H1 (cell line): Measurements from ENCODE around the gene GCHFR. TPM values are rescaled to one million over a fixed set of nuclear protein-coding genes. Genes with fewer than 3 reads are reported as not detected.

Experiments
- CTCF ChIA-PET: fragments of 300-600 bp; sonication (Branson Sonifier 250); formaldehyde crosslinking; loops from one replicate; lab custom pipeline; 2021; ENCODE audit not compliant: partially characterized antibody; lab: Charles Lee
- POLR2A ChIA-PET: fragments of 300-600 bp; sonication (Branson Sonifier 250); formaldehyde crosslinking; loops from one replicate; lab custom pipeline; 2021; ENCODE audit warnings: inconsistent platforms; ENCODE audit not compliant: partially characterized antibody; lab: Charles Lee
- DNase-seq, 2 experiments: peaks; one replicate each; pipeline versions ENCODE4 v3.0.0 to v3.0.0-alpha.2; 2010 to 2022; ENCODE audit warnings: low spot score in 2 of 2, low read depth in 1 of 2, mixed read lengths in 1 of 2
- FAIRE-seq: peaks from 2 replicates; lab custom pipeline; 2011; peaks lifted over from hg19 to GRCh38; lab: Jason Lieb, UNC
- H2AFZ ChIP-seq: 2 replicates; pipeline ENCODE4 v1.8.1; 2012; ENCODE audit warnings: low read length, inconsistent platforms
- H2AK5ac ChIP-seq: 2 replicates; pipeline ENCODE4 v1.6.1; 2013; ENCODE audit warnings: low read depth, low read length
- H2BK120ac ChIP-seq: replicated peaks from 2 replicates; pipeline ENCODE3; 2013; ENCODE audit warnings: low read depth, low read length, inconsistent platforms
- H2BK12ac ChIP-seq: 2 replicates; pipeline ENCODE4 v1.6.1; 2013; ENCODE audit warnings: low read depth, low read length
- H2BK15ac ChIP-seq: 2 replicates; pipeline ENCODE4 v1.6.1; 2013; ENCODE audit warnings: low read length
- H2BK20ac ChIP-seq: 2 replicates; pipeline ENCODE4 v1.6.1; 2013; ENCODE audit warnings: low read length
- H2BK5ac ChIP-seq: 2 replicates; pipeline ENCODE4 v1.6.1; 2013; ENCODE audit warnings: low read depth, low read length
- H3K14ac ChIP-seq: 2 replicates; pipeline ENCODE4 v1.6.1; 2013; ENCODE audit warnings: inconsistent platforms; ENCODE audit not compliant: insufficient read length
- H3K18ac ChIP-seq: 2 replicates; pipeline ENCODE4 v1.6.1; 2013; ENCODE audit warnings: low read length; ENCODE audit errors: extremely low read depth
- H3K23ac ChIP-seq: 2 replicates; pipeline ENCODE4 v1.6.1; 2013; ENCODE audit warnings: inconsistent platforms; ENCODE audit not compliant: insufficient read length
- H3K23me2 ChIP-seq: 2 replicates; pipeline ENCODE4 v1.6.1; 2013; ENCODE audit warnings: low read depth, low read length
- H3K27ac ChIP-seq: 2 replicates; pipeline ENCODE4 v1.6.1; 2011; ENCODE audit warnings: low read depth, low read length, inconsistent platforms
- H3K27me3 ChIP-seq, 4 experiments: replicated peaks in 1 of 4; 1 replicate in 1 of 4; 2 replicates in 3 of 4; pipeline versions ENCODE4 v1.6.1 to v1.8.1; 2011 to 2013; ENCODE audit warnings: low read length in 3 of 4, mild to moderate bottlenecking in 3 of 4, inconsistent platforms in 2 of 4, mixed read lengths in 2 of 4, moderate library complexity in 1 of 4; ENCODE audit not compliant: control insufficient read depth in 3 of 4, insufficient read depth in 3 of 4; ENCODE audit errors: extremely low read depth in 1 of 4
- H3K36me3 ChIP-seq, 4 experiments: 2 replicates each; pipeline versions ENCODE4 v1.6.1 to v1.8.1; 2011 to 2013; ENCODE audit warnings: mild to moderate bottlenecking in 4 of 4, low read length in 3 of 4, moderate library complexity in 2 of 4, control low read depth in 1 of 4, inconsistent platforms in 1 of 4; ENCODE audit not compliant: insufficient read depth in 4 of 4, control insufficient read depth in 2 of 4
- H3K4ac ChIP-seq: replicated peaks from 2 replicates; pipeline ENCODE3; 2013; ENCODE audit warnings: low read length, low read depth, mixed read lengths, inconsistent platforms; ENCODE audit not compliant: insufficient read length
- H3K4me1 ChIP-seq, 4 experiments: replicated peaks in 1 of 4; 1 replicate in 1 of 4; 2 replicates in 3 of 4; pipeline versions ENCODE4 v1.6.1 to v1.8.1; 2011 to 2013; ENCODE audit warnings: low read length in 3 of 4, inconsistent platforms in 2 of 4, mixed read lengths in 1 of 4; ENCODE audit not compliant: insufficient read depth in 4 of 4, control insufficient read depth in 3 of 4
- H3K4me2 ChIP-seq, 2 experiments: 2 replicates each; pipeline versions ENCODE4 v1.6.1 to v1.8.1; 2011 to 2013; ENCODE audit warnings: low read depth in 2 of 2, low read length in 2 of 2, control low read depth in 1 of 2, inconsistent platforms in 1 of 2, mild to moderate bottlenecking in 1 of 2; ENCODE audit not compliant: insufficient read depth in 1 of 2
- H3K4me3 ChIP-seq, 4 experiments: fragments of 200-600, 300-600 bp in 1 of 4; sonication (generic), shearing (Covaris generic), sonication (Bioruptor Twin) in 1 of 4; 2 replicates each; pipeline versions ENCODE4 v1.5.1 to v1.8.1; 2011 to 2016; ENCODE audit warnings: low read length in 4 of 4, low read depth in 3 of 4, control low read depth in 2 of 4, inconsistent platforms in 2 of 4, mild to moderate bottlenecking in 2 of 4, mixed read lengths in 1 of 4, moderate library complexity in 1 of 4; ENCODE audit not compliant: insufficient read depth in 2 of 4; ENCODE audit errors: extremely low read depth in 1 of 4
- H3K56ac ChIP-seq: replicated peaks from 2 replicates; pipeline ENCODE3; 2013; ENCODE audit warnings: low read depth, mild to moderate bottlenecking, mixed read lengths, low read length, inconsistent platforms; ENCODE audit not compliant: insufficient read length
- H3K79me1 ChIP-seq: 2 replicates; pipeline ENCODE4 v1.6.1; 2013; ENCODE audit warnings: low read depth, low read length, control low read depth
- H3K79me2 ChIP-seq, 2 experiments: 2 replicates each; pipeline versions ENCODE4 v1.6.1 to v1.8.1; 2012 to 2013; ENCODE audit warnings: low read length in 2 of 2, mild to moderate bottlenecking in 2 of 2, inconsistent platforms in 1 of 2; ENCODE audit not compliant: insufficient read depth in 2 of 2, control insufficient read depth in 1 of 2
- H3K9ac ChIP-seq, 4 experiments: replicated peaks in 1 of 4; 1 replicate in 1 of 4; 2 replicates in 3 of 4; pipeline versions ENCODE4 v1.6.1 to v1.8.1; 2011 to 2013; ENCODE audit warnings: low read depth in 3 of 4, low read length in 3 of 4, control low read depth in 2 of 4, mild to moderate bottlenecking in 2 of 4, moderate library complexity in 2 of 4, inconsistent platforms in 1 of 4; ENCODE audit errors: extremely low read depth in 1 of 4
- H3K9me3 ChIP-seq, 2 experiments: 2 replicates each; pipeline versions ENCODE4 v1.6.1 to v1.8.1; 2012 to 2013; ENCODE audit warnings: mild to moderate bottlenecking in 2 of 2, moderate library complexity in 2 of 2, control low read depth in 1 of 2, inconsistent platforms in 1 of 2, low read depth in 1 of 2, low read length in 1 of 2, mixed read lengths in 1 of 2; ENCODE audit not compliant: insufficient read depth in 2 of 2
- H4K20me1 ChIP-seq, 2 experiments: replicated peaks in 1 of 2; 2 replicates each; pipeline versions ENCODE3 to v1.8.1; 2011 to 2013; ENCODE audit warnings: inconsistent platforms in 2 of 2, low read length in 2 of 2, mild to moderate bottlenecking in 1 of 2; ENCODE audit not compliant: insufficient read depth in 2 of 2, control insufficient read depth in 1 of 2
- H4K5ac ChIP-seq: 2 replicates; pipeline ENCODE4 v1.6.1; 2013; ENCODE audit warnings: low read length, low read depth, mixed read lengths, inconsistent platforms; ENCODE audit not compliant: insufficient read length
- H4K8ac ChIP-seq: 2 replicates; pipeline ENCODE4 v1.8.0; 2013; ENCODE audit warnings: mild to moderate bottlenecking, moderate library complexity, low read length, inconsistent platforms; ENCODE audit not compliant: insufficient read depth; ENCODE audit errors: extremely low read depth
- H4K91ac ChIP-seq: replicated peaks from 2 replicates; pipeline ENCODE3; 2013; ENCODE audit warnings: low read length, mixed read lengths, inconsistent platforms; ENCODE audit not compliant: insufficient read length
- BRCA1 ChIP-seq: IDR thresholded peaks from 2 replicates; pipeline ENCODE4 v1.6.1; 2012; ENCODE audit warnings: low read depth, low read length, improper control_type of control experiment
- CHD1 ChIP-seq: IDR thresholded peaks from 2 replicates; pipeline ENCODE4 v1.6.1; 2012; ENCODE audit warnings: low read depth, low read length, improper control_type of control experiment
- EZH2 ChIP-seq: fragments of 200-600 bp; sonication (generic); IDR thresholded peaks from 2 replicates; pipeline ENCODE4 v1.7.1; 2012; ENCODE audit warnings: low read depth, mild to moderate bottlenecking, moderate library complexity, low read length, inconsistent platforms; ENCODE audit not compliant: severe bottlenecking
- GABPA ChIP-seq: IDR thresholded peaks from 2 replicates; pipeline ENCODE4 v1.6.1; 2011; ENCODE audit warnings: mild to moderate bottlenecking, low read length, moderate library complexity, borderline replicate concordance; ENCODE audit not compliant: insufficient read depth
- HDAC2 ChIP-seq, 2 experiments: fragments of 300-600 bp in 1 of 2; sonication (generic) in 1 of 2; IDR thresholded peaks; 2 replicates each; pipeline ENCODE4 v1.6.1; 2011 to 2012; ENCODE audit warnings: low read depth in 2 of 2, low read length in 2 of 2, mild to moderate bottlenecking in 2 of 2, moderate library complexity in 2 of 2, borderline replicate concordance in 1 of 2, inconsistent platforms in 1 of 2
- HDAC6 ChIP-seq: IDR thresholded peaks from one replicate; pipeline ENCODE4 v1.7.1; 2012; ENCODE audit warnings: low read depth, mild to moderate bottlenecking, inconsistent platforms, low read length, moderate library complexity
- JUN ChIP-seq: IDR thresholded peaks from 2 replicates; pipeline ENCODE4 v1.6.1; 2011; ENCODE audit warnings: low read depth, mild to moderate bottlenecking, improper control_type of control experiment, low read length
- JUND ChIP-seq: IDR thresholded peaks from 2 replicates; pipeline ENCODE4 v1.6.1; 2011; ENCODE audit warnings: mild to moderate bottlenecking, improper control_type of control experiment, low read length
- KDM5A ChIP-seq: fragments of 200-600 bp; IDR thresholded peaks from 2 replicates; pipeline ENCODE4 v1.7.1; 2012; ENCODE audit warnings: mild to moderate bottlenecking, low read length, inconsistent platforms, mixed read lengths
- PHF8 ChIP-seq: fragments of 200-600 bp; sonication (generic); conservative IDR thresholded peaks from 2 replicates; pipeline ENCODE4 v1.7.1; 2012; ENCODE audit warnings: low read depth, mild to moderate bottlenecking, inconsistent platforms, low read length, moderate library complexity
- RBBP5 ChIP-seq: IDR thresholded peaks from 2 replicates; pipeline ENCODE4 v1.7.1; 2012; ENCODE audit warnings: low read depth, mild to moderate bottlenecking, inconsistent platforms, low read length, moderate library complexity, borderline replicate concordance
- SP1 ChIP-seq: IDR thresholded peaks from 2 replicates; pipeline ENCODE4 v1.6.1; 2011; ENCODE audit warnings: low read depth, low read length
- TEAD4 ChIP-seq: IDR thresholded peaks from 2 replicates; pipeline ENCODE4 v1.6.1; 2012; ENCODE audit warnings: low read depth, low read length, inconsistent platforms, mixed read lengths
- YY1 ChIP-seq: IDR thresholded peaks from 2 replicates; pipeline ENCODE4 v1.6.1; 2011; ENCODE audit warnings: low read depth, mild to moderate bottlenecking, low read length
- ZNF274 ChIP-seq: IDR thresholded peaks from 2 replicates; pipeline ENCODE4 v1.7.0; 2012; ENCODE audit warnings: low read length, borderline replicate concordance; ENCODE audit errors: extremely low read depth
- WGBS, 2 experiments: shearing (Covaris generic) in 1 of 2; methylation state at CpG; one replicate each; pipeline versions ENCODE4 v1.1.6 to v1.1.7; 2013 to 2015; ENCODE audit warnings: low lambda C conversion rate in 2 of 2, mixed read lengths in 2 of 2, inconsistent platforms in 1 of 2, low coverage in 1 of 2, missing lambda C conversion rate in 1 of 2; ENCODE audit not compliant: insufficient replicate concordance in 2 of 2, insufficient coverage in 1 of 2, insufficient read length in 1 of 2; ENCODE audit errors: extremely low coverage in 1 of 2, missing lambda C conversion rate in 1 of 2; 5-methylcytosine and 5-hydroxymethylcytosine counted together
- polyA plus RNA-seq, 7 experiments: library from polyadenylated mRNA; depleted of rRNA in 3 of 7; stranded (reverse) in 5 of 7; unstranded in 2 of 7; fragments of >200 nt in 5 of 7; fragments of 200-250 nt in 2 of 7; gene quantifications; 1 replicate in 5 of 7; 2 replicates in 1 of 7; 4 replicates in 1 of 7; pipeline versions ENCODE4 v1.2.1 to v1.2.3, GENCODE V29; 2011 to 2013; ENCODE audit warnings: missing spikeins in 2 of 7, mixed read lengths in 2 of 7
- total RNA-seq: library from RNA; stranded (reverse); fragmentation: NEBNext Ultra II Directional; extraction: Animal tissue kit (Norgen Biotek cat#: 25700); gene quantifications from 2 replicates; pipeline ENCODE4 v1.2.1, GENCODE V29; 2021

The GCHFR gene
- total and polyA plus RNA-seq, 2 of the 8 experiments (the other 6 are each of a cell fraction or from before 2014, with no cell fraction given): 25.9 to 81.5 TPM

DNA sequence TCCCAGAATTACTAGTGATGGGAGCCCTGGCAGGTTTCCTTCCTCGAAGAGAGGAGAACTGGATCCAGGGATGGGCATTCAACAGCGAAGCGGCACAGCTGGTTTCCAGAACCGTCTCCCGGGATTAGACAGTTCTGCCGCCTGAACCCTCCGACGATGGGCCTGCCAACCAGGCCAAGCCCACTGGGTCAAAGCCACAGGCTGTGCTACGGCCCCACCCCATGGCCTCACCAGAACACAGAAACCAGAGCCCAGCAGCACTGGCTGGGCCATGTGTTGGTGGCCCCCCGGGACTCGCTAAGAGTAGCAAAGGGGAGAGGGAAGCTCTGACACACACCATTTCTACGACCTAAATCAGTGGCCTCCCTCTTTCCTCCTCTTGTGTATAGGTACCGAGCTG is 8.1 kb downstream of the GCHFR start:
- H3K79me1 ChIP-seq: no peaks in the 10 kb centered on the region; the same call in 1 of the 2 replicates
- no peak overlapping the region for H3K18ac ChIP-seq
- H2BK12ac ChIP-seq: no peak overlapping the region
- H3K9me3 ChIP-seq: no peaks in the 10 kb centered on the region
- no peak overlapping the region for H3K56ac ChIP-seq
- H3K4me1 ChIP-seq: peaks cover 0 to 6% (median 5%) of the 10 kb centered on the region in 4 experiments; a peak in 6 of 7 replicates
- no peak overlapping the region for H3K4me2 ChIP-seq
- no peaks in the 10 kb centered on the region for H3K27me3 ChIP-seq
- H4K20me1 ChIP-seq: peaks cover 0 to 4% of the 10 kb centered on the region in 2 experiments
- no peak overlapping the region for H2AK5ac ChIP-seq
- H2BK120ac ChIP-seq: no peak overlapping the region
- no peak overlapping the region for H4K8ac ChIP-seq
- H3K23ac ChIP-seq: no peak overlapping the region
- H2BK15ac ChIP-seq: no peak overlapping the region
- ChIA-PET POLR2A (interaction anchor here (0.5 to 3.0 kb wide), 3 partner anchors 9 to 40 kb away, joined by 3 to 11 read pairs (median 6); partner anchors contain the start of gene GCHFR), CTCF (interaction anchor here (0.5 to 15.3 kb wide), 3 partner anchors 12 to 397 kb away, joined by 3 to 184 read pairs (median 6); no protein-coding TSS in a partner anchor)
- H3K4me3 ChIP-seq: no peak overlapping the region
- no peak overlapping the region for H2BK5ac ChIP-seq
- no peak overlapping the region for H2BK20ac ChIP-seq
- 95% methylated on average over 10 of the region's 13 CpGs; no CpG with 5 or more reads in 1 of the 2 experiments for WGBS, 2 experiments
- H3K36me3 ChIP-seq: peaks cover 0 to 20% (median 4%) of the 10 kb centered on the region in 4 experiments; a peak in 2 of 8 replicates
- no peak overlapping the region for H3K27ac ChIP-seq
- H3K9ac ChIP-seq: no peak overlapping the region
- H4K91ac ChIP-seq: no peak overlapping the region
- no peak overlapping the region for H3K14ac ChIP-seq
- no peak for DNase-seq
- H2AFZ ChIP-seq: no peak overlapping the region
- no peaks in the 10 kb centered on the region for H3K23me2 ChIP-seq
- H3K79me2 ChIP-seq: no peaks in the 10 kb centered on the region
- no peak overlapping the region for H4K5ac ChIP-seq
- FAIRE-seq: no peak
- no peak overlapping the region for H3K4ac ChIP-seq
- TF ChIP-seq HDAC2 (IDR thresholded peaks at IDR 0.05; ENCODE audit: borderline replicate concordance in 1 of 2, low read depth in 2 of 2, low read length in 2 of 2) (no peak), BRCA1 (no peak), JUN (no peak), YY1 (no peak), RBBP5 (no peak), ZNF274 (no peak), HDAC6 (no peak), JUND (no peak), TEAD4 (no peak), EZH2 (no peak), GABPA (no peak), PHF8 (no peak), KDM5A (no peak), SP1 (no peak), CHD1 (no peak)
